GM12892 (cell line): Measurements from ENCODE around the gene ARHGEF19.
"Not testable (repeated sequence)": the region's sequence is repeated elsewhere in the genome, so short reads cannot be mapped to it uniquely, and the experiment has no call there.

ENCODE experiments used
- POLR2A ChIP-seq: IDR thresholded peaks from 2 replicates; pipeline ENCODE4 v1.6.1; 2011; ENCODE audit warnings: low read depth, low read length, control low read depth
- POLR2AphosphoS5 ChIP-seq: IDR thresholded peaks from 2 replicates; pipeline ENCODE4 v1.6.1; 2011; ENCODE audit warnings: low read depth, low read length, control low read depth

DNA sequence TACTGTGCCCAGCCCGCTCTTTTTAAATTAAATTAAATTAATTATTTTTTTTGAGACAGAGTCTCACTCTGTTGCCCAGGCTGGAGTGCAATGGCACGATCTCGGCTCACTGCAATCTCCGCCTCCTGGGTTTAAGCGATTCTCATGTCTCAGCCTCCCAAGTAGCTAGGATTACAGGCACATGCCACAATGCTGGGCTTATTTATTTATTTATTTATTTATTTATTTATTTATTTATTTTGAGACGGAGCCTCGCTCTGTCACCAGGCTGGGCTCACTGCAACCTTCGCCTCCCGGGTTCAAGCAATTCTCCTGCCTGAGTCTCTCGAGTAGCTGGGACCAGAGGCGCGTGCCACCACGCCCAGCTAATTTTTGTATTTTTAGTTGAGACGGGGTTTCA lies 10.3 kb upstream of the ARHGEF19 start:
- TF ChIP-seq POLR2AphosphoS5, POLR2A: not testable (repeated sequence)
